Stimulated activated CD8-positive, alpha-beta memory T cell treated with anti-CD3 and anti-CD28 coated beads, Interleukin-4, amount 100 ng/mL, for 4 hours (primary cell): Measurements from ENCODE around the gene GPHN.

Experiments
- DNase-seq, 2 donors: peaks; one replicate each; pipeline ENCODE4 v3.0.0-alpha.2; 2020; ENCODE audit warnings: low read depth in 2 of 2, low spot score in 1 of 2

The GPHN gene

DNA sequence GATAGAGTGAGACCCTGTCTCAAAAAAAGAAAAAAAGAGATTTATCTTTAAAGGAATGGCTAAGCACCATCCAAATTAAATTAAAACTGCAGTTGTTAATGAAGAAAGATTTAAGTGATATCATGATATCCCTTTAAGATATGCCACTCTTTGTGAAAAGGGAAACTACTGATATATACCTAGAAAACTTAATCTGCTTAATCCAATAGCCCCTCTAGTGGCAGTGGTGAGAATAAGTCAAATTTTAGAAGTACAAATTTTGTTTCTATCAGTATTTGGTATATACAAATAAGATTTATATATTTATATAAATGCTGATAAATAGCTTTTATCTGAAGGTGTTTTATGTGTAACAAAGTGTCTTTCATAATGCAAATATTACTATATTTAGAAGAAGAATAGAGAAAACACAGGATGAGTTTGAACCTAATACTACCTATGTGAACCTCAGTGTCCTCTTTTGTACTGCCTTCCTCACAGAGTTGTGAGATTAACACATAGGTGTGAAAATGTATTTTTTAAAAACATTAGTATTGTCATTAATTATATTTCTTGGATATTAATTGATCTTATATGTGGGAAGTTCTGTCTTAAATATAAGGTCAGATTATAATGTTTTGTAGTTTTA is 629.9 kb downstream of the GPHN start:
- DNase-seq = no peak

DNA sequence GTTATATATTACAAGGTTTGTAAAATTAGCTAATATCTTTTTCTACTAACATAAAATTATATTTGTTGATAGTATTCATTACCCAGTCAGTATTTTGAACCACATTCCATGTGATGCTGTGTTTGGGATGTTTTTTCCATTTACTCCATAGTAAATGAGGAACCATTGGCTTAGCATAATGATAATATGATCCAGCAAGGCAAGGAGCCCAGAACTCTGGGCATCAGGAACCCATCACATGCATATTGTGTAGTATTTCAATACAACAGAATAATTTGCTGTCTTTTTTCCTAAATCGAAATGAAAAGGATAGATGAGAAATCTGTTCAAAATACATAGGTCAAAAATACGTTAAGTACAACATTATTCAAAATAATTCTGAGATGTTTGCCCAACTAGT is 632.6 kb downstream of the GPHN start:
- DNase-seq = no peak

DNA sequence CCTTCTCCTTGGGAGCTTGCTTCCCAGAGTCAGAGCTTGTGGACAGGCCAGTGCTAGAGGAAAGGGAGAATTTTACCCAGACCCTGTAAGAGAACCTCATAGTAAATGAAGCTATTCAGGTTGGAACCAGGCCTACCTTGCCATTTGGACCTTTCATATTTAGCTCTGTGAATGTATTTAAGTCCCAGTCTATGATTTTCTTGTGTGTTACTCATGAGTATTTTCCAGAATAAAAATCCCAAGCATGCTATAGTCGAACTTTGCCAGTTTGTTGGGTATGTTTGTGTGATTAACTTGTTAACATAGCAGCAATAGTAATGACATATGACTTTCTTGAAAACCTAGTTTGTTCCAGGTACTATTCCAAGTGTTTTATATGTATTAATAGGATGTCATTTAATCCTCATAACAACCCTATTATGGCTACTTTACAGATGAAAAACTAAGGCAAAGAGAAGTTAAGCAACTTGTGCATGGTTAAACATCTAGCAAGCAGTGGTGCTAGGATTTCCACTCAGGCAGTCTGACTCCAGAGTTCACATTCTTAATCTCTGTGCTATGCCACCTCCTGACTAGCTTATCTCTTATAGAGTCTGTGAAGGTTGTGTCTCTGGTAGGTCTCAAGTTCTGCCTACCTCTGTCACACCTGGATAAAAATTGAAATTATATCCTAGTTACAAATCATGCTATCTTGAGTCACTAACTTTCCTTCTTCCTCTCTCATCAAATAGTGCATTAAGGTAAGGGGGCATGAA is 633.4 kb downstream of the GPHN start:
- no peak for DNase-seq

DNA sequence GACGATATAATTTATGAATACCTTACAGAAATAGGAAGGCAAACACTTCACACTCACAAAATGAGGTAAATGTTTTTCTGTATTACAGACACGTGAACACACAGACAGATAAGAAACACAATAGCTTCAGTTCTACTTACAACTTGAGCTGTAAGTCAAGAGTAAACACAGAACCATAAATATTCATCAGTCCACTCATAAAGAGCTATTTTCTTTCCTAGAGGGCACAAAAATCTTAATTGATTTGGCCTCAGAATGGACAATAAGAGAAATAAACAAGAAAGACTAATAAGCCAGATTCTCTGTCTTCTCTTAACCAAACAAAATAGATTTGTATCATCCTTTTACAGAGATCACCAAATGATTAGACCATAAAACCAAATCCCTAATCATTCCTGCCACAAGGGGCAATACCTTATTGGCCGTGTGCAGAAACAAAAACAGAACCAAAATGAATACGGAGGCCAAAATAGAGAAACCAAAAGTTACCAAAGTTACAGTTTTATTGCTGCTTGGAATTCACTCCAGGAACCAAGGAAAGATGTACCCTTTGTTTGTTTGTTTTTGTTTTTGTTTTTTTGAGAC is 643.2 kb downstream of the GPHN start:
- DNase-seq = no peak

DNA sequence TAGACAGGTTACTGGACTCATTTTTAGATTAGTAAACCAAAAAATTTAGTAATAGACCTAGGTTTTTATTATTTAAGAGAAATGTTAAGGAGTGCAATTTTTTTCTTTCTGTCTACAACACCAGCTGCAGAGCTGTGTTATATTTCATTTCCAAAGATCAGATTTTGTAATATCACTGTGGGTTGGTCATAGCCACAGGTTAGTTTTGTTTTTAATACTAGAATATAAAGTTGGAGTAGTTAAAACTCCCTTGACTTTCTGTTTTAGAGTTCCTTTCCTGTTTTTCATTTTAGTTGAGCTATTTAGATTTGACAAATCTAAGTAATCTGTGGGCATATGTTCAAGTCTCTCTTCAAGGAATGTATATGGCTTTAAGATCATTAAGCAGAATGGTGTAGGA is 650.6 kb downstream of the GPHN start:
- no peak for DNase-seq

DNA sequence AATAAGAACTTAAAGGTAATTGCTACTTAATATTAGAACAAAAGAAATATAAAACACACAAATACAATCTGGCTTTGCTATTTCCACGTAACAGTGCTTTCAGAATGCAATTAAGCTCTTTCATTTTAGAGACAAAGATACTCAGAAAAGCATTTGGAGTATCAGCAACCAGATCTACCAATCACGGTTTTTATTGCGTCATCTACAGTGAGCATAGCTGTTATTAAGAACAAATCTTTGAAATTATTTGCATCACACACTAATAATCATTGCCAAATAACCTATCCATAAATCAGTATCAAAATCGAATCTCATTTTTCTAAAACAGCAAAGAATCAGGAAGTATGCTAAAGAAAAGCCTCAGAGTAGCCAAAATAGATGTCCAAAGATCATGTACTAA is 654.4 kb downstream of the GPHN start:
- no peak for DNase-seq

DNA sequence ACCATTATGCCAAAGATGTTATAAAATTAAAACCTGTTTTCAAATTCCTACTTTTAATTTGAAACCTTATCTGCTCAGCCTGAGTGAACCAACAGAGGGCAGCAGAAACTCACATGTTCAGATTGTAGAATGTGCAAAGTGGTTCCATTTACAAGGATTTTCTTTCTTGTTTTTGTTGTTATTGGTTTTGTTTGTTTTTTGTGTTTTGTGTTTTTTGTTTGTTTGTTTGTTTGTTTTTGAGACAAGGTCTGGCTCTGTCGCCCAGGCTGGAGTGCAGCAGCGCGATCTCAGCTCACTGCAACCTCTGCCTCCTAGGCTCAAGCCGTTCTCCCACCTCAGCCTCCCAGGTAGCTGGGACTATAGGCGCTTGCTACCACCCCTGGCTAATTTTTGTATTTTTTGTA is 658.5 kb downstream of the GPHN start:
- DNase-seq = no peak

DNA sequence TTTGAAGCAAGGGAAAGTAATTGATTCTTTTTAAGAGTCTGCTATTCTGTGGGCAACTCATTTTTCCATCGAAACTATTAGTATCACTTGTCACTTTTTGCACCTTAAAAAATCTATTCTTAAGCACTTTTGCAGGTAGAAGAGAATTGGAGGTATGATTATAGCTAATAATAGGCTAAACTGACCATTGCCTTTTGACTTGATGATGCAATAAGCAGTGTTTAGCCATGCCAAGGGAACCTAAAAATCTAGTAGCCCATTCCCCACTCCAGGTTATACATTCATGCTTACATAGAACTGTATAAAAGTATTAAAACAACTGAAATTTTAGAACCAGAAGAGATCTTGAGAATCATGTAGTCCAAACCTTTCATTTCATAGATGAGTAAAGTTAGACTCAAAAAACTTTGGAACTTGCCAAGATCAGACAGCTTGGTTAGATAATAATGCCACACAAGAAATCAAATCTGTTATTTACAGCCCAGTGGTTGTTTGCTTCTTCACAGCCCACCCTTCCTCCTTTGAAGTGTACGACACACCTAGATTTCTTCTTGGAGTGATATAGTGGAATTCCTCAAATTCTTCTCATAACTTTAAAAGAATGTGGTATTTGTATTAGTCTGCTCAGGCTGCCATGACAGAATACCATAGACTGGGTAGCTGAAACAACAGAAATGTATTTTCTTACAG is 659.6 kb downstream of the GPHN start:
- no peak for DNase-seq

DNA sequence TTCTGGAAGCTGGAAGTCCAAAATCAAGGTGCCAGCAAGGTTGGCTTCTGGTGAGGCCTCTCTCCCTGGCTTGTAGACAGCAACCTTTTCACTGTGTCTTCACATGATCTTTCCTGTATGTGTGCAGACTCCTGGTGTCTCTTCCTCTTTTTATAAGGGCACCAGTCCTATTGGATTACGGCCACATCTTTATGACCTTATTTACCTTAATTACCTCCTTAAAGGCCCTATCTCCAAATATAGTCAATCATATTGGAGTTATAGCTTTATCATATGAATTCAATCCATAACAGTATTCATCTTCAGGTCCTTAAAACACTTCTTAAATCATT is 660.1 kb downstream of the GPHN start:
- DNase-seq = no peak

DNA sequence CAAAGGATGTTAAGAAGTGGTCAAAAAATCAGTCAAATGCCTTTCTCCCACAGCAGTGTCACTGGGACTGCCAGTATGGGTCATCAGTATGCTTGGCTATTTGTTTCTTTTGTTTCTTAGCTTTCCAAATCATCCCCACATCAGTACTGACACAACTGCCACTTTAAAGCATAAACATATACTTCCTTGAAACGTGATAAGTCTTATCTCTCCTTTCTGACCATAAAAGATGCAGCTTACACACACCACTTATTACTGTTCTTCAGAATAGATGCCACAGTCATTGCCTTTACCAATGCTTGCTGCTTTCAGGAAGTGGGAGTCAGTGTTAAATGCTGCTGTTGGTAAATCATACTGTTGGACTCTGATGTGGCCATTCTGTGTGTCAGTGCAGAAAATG is 662.7 kb downstream of the GPHN start:
- DNase-seq = no peak

DNA sequence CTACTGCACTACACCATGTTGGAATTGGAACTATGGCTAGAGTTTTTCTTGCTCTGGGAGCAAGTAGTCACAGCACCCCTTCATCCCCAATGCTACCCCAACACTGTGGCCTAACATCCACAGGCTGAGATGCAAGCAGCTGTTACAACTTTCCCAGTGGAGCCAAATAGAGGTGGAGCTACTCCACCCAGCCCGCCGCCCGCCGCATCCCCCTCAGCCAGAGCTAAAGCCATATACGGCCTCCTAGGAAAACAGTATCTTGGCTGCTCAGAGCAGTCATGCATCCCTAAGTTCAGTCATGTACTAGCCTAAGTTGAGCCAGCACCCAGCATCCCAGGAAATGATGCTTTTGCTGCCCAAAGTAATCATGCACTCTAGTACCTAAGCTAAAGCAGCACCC is 664.1 kb downstream of the GPHN start:
- DNase-seq = no peak

DNA sequence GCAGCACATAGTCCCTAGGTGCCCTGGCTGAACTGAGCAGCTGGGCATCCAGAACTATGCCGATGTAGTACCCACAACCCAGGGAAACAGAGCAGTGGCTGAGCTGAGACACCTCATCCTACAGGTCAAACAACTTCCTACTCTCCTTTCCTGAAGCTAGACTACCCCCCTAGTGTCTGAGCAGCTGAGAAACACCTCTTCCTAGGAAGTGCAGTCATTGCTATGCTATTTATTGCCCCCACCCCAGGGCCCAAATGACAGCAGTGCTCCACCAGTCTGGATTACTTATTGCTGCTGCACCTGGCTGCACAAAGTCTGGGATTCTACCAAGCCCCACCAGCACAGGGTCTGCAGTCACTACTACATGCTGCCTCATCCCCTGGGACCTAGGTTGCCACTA is 664.6 kb downstream of the GPHN start:
- DNase-seq = no peak

DNA sequence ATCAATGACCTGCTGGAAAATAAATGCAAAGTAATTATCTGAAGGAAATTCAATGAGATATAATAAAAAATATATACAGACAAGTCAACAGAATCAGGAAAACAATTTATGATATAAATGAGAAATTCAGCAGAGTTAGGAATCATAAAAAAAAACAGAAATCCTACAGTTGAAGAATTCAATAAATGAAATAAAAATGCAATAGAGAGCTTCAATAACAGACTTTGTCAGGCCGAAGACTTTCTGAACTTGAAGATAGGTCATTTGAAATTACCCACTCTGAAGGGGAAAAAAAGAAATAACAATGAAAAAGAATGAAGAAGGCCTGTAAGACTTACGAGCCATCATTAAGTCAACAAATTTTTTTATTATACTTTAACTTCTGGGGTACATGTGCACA is 665.8 kb downstream of the GPHN start:
- no peak for DNase-seq

DNA sequence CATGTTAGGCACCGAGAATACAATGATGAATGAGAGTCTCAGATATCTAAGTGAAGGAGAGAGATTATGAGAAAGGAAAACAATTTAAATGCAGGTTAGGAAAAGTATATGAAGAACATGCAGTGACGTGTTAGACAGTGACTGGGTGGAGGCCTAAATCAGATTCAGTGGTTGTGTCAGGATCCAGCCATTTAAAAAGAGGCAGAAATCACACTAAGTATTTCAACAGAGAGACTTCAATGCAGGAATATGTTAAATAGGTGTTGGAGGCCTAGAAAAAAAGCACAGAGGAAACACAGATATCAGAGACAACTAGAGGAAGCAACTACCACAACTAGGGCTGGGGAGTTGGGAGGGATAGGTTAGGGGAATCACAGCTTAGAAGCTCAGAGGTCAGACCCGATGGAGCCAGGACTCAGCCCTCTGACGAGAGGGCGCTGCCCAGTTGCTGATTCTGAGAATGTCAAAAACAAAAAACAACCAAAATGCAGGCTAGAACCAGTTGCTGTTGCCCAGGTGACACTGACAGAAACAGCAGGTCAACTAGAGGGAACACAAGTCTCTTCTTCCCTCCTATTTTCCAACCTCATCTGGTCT is 678.3 kb downstream of the GPHN start:
- DNase-seq = no peak

DNA sequence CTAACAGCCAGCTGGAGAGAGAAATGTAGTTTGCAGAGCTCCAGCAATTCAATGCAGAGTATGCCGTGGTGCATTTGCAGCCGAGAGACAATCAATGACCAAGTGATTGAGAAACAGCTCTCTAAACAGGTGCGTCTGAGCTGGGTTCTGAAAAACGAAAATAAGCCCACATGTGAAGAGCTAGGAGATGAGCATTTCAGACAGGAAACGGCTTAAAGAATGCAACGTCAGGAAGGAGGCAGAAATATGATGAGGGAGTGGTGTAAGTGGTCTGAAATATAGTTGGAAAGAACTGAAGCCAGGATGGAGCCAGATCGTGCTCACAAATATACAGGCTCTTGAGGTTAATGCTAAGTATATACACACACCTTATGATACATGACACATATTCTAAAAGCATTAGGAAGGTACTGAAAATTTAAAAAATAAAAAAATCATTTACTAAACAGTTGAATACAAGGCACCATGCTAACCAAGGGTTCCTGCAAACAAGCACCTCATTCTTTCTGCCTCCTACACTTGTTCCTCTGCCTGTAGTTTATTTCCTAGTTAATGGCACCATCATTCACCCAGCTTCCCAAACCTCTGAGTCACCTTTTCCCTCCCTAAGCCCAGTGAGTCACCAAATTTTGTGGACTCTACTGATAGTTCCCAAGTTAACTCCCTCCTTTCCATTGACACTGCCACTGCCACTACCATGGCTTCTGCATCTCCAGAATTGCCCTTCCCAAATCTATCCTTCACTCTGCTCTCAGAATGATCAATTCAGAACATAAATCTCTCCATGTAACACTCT is 679.0 kb downstream of the GPHN start:
- DNase-seq = no peak

DNA sequence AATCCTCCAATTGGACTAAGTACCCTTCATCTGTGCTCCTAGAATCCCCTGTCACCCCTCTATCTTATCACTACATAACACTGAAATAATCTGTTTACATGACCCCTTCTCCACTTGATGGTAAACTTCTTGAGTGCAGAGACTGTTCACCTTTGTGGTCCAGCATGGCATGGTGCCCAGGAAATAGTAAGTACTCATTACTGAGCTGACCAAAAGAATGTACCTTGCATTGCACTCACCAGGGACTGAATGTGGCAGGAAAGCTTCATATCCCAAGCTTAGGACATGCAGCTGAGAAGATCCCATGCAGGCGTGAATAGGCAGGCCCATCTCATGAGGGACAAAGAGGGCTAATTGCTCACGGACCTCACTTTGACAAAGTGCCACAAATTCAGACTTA is 679.9 kb downstream of the GPHN start:
- DNase-seq = no peak

DNA sequence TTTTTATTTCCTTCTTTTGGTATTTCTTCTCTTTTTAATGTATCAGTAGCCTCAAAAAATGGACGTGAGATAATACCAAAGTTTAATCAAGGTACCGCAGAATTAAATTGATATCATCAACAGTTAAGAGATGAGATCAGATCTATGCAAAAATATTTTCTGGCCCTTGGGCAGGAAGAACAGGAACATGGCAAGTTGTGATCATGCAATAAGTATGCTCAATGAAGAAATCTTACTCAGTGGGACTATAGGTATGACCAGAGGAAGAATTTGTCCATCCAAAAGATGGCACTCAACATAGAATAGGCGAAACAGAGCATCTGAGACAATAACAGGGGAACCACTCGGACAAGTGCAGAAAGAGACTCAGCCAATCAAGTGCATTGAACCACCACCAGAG is 680.4 kb downstream of the GPHN start:
- no peak for DNase-seq

DNA sequence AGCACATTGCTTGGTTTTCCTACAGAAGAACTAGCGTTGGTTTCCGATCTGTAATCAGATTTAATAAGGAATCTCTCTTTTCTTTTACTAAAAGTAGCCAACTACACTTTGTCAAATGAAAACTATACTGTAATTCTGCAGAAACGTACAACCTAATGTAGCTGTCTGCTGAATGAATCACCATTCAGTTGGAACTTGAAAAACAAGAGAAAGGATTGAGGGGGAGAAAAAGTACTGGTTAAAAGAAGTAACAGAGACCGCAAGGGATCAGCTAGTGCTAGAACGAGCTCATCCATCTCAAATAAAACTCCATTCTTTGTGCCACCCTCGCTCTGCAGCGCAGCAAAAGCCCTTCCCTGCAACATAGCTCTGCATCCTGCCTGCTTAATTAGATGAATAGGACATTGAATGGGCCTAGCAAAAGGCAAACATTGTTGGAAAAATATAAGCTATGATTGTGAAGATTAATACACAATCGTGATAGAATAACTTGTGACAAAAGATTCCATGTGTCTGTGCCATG is 683.9 kb downstream of the GPHN start:
- no peak for DNase-seq

DNA sequence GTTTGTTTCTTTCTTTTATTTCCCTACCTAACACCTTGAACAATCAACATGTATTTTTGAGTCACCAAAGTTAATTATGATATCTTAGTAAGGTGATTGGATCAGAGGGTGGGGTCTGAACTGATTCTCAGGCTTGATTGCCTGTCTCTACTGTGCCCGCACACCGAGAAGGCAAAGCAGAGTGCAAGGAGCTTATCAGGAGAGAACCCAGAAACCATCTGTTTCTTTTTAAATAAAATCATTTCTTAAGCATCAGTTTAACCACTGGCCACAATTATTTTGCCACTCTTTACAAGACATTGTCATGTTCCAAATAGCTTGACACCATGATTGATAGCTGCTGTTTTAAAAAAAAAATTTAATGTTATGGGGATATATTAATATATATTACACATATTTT is 684.4 kb downstream of the GPHN start:
- DNase-seq = no peak

DNA sequence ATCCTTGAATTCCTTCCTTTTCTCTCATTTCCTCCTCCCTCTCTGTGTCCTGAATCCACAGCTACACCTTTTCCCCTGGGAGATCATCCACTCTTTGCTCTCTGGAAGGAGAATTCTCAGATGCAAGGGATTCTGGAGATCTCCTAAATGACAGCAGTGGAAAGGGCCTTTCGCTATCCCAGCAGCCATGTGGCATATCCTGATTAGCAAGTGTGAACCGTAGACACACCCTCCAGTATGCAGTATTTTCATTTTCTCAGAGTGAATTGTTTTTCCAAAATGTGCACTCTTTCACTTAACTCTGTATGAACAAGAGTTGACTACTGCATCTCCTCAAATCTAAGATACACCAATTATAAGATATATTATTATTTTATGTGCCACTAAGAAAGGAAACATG is 687.3 kb downstream of the GPHN start:
- no peak for DNase-seq

DNA sequence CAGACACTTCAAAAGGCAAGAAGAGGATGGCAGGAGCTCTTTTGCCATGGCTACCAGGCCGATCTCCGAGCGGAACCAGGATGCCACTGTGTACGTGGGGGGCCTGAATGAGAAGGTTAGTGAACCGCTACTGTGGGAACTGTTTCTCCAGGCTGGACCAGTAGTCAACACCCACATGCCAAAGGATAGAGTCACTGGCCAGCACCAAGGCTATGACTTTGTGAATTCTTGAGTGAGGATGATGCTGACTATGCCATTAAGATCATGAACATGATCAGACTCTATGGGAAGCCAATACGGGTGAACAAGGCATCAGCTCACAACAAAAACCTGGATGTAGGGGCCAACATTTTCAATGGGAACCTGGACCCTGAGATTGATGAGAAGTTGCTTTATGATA is 691.1 kb downstream of the GPHN start:
- DNase-seq = no peak
